LNCAP (cell line): ENCODE data around the gene THSD7A.

ENCODE experiments used
- TF ChIP-seq, protein P1 (sequence below): fragments of 450-650 bp; IDR thresholded peaks from 2 replicates; pipeline ENCODE4 v1.5.1; 2017; ENCODE audit warnings: mild to moderate bottlenecking

Gene THSD7A

DNA sequence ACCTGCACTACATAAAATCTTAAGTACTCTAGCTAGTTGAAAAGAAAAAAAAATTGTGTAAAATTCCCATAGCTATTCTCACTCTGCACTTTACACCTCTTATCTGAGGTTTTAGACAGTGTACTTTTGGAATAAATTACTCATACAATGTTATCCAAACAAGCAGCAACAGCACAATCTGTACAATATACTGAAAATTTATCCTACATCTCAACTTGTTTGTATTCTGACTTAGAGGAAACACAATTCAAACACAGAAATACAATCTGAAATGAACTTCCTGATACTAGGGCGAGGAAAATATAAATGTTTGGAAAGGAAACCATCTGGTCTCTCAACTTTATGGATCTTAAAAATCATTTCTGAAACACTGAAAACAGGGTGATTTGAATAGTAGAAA is 381.7 kb downstream of the THSD7A start:
- TF ChIP-seq, protein P1, sequence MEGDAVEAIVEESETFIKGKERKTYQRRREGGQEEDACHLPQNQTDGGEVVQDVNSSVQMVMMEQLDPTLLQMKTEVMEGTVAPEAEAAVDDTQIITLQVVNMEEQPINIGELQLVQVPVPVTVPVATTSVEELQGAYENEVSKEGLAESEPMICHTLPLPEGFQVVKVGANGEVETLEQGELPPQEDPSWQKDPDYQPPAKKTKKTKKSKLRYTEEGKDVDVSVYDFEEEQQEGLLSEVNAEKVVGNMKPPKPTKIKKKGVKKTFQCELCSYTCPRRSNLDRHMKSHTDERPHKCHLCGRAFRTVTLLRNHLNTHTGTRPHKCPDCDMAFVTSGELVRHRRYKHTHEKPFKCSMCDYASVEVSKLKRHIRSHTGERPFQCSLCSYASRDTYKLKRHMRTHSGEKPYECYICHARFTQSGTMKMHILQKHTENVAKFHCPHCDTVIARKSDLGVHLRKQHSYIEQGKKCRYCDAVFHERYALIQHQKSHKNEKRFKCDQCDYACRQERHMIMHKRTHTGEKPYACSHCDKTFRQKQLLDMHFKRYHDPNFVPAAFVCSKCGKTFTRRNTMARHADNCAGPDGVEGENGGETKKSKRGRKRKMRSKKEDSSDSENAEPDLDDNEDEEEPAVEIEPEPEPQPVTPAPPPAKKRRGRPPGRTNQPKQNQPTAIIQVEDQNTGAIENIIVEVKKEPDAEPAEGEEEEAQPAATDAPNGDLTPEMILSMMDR = no peak

DNA sequence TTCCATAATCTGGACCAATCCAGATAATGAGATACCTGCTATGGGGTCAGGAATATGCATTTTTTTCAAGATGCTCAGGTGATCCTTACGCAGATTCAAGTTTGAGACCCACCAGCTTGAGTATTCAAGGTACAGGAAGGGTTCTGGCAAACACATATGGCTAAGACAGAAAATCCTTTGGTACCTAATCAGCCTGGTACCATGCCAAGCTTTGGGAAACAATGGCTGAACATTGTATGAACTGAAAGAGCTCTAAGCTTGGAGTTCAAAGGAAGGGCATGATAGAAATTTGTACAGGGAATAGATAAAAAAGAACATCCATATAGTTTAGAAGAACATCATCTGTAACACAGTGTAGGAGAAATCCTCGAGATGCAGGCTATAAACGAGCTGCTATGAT is 382.7 kb downstream of the THSD7A start:
- TF ChIP-seq, protein P1 = no peak

DNA sequence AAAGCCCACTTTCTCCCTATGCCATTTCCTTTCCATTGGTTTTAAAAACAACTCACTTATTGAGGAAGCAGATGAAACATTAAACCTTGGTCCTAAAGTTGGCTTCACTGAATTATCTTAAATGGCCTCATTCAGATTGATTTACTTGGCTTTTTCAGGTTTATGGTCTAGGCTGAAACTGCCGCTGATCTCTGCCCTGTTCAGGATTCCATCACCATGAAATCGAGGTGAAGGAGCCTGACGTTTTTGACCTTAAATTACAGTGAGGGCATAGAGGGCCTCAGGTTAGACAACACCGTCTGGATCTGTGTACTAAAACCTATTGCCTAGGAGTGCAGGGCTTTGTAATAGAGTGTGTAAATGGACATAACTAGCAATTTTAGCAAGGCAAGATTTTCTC is 383.7 kb downstream of the THSD7A start:
- TF ChIP-seq, protein P1 = no peak

DNA sequence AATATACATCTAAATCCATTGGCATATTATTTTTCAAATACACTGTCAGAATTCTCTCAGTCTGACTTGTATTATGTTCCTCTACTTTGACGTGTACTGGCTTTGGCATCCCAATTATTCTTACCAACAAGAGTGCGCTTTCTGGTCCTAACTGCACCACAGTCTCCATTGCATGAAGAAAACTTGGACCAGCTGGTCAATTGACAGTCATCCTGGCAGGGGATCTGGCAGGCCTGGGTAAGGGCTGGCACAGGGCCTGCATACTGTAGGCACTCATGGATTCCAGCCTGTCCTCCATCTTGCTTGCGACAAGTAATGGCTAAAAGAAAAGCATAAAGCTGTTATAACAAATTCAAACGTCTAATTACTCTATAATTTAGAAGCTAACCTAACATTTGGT is 384.9 kb downstream of the THSD7A start:
- TF ChIP-seq, protein P1 = no peak

DNA sequence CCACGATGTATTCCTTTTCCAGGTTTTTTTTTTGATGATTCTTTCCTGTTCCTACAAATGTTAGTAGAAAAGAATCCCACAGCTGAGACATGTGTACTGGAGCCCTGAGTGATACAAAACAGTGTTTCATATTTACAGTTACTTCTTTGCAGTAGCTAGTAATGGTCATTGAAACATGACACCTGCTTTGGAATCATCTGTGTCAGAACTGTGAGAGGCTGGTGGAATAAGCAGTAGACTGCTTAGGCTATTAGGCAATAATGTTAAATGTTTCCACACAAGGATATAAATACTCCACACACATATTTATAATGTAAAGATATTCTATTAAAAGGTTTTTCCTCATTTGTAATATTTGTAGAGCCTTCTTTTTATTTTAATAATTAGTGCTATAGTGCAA is 394.0 kb downstream of the THSD7A start:
- TF ChIP-seq, protein P1 = no peak

DNA sequence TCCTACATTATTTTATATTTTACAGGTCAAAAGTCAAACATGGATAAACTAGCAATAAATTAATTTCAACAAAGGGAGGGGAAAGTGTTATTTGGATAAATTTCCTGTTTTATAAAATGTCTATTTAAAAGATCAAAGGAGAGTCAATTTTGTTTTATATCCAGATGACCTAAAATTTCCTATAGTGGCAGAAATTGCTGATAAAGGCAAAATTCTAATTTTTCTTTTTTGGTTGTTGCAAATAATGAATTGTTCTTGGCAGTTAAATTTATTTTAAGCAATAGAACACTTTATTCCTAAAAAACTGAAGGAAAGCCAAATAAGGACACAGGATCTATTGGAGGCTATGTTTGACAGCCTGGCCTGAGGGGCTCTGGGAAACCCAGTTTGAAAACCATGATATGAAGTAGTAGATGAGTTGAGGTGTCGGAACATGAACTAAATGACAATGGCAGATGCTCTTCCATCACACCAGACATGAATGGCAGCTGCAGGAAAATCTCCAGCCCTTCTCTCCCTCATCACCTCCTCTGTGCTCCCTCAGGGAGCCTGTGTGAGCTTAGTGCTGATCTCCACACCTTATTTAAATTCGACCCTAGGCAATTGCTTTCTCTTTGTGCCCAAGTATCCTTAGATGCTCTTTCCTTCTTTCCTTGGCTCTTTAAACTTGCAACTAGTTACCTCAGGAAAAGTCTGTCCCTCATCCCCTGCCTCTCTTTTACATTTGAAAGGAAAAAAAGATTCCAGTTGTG is 395.0 kb downstream of the THSD7A start:
- TF ChIP-seq, protein P1 = no peak

DNA sequence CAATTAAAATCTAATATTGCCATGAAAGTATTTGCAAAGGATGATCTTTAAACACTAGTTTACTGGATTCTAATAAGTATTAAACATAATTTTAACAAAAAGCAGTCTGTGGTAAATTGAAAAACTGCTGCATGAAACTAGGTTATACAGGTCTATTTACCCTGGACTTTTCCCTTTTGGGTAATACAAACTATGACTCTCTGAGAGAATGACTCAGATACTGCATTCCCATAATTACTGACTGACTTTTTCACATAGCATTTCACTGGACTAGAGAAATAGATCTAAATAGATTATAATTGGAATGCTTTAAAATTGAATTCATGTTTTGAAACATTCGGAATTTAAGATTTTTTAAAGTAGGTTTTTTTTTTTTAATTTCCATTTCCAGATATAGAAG is 395.7 kb downstream of the THSD7A start:
- TF ChIP-seq, protein P1 = no peak

DNA sequence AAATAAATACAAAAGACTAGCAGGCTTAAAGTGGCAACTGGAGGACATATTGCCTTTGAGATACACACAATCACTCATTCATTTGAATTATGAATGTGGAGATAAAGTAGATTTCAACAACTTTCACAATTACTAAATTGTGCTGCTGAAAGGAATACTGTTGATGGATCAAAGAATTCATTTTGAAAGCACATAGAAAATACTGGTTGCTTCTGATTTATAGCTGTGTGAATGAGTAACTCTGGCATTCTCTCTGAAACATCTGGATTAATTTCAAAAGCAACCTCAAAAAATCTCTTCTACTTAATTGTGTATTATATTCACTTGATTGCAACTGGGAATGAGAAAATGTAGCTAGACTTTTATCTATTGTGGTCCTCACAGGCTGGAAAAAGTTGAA is 397.6 kb downstream of the THSD7A start:
- TF ChIP-seq, protein P1 = no peak
